NB4 (cell line): ENCODE data around the gene SLC66A2.
A peak's percentile ranks its signal among the peaks of the same experiment; 100 is the strongest.

ENCODE experiments used
- DNase-seq: peaks from one replicate; pipeline ENCODE4 v3.0.0; 2010; ENCODE audit warnings: low read depth
- H3K4me3 ChIP-seq: one replicate; pipeline ENCODE4 v1.5.1; 2011; ENCODE audit warnings: mild to moderate bottlenecking, low read depth, low read length, moderate library complexity
- MYC ChIP-seq: IDR thresholded peaks from 2 replicates; pipeline ENCODE4 v1.6.1; 2011; ENCODE audit warnings: low read depth, low read length
- POLR2A ChIP-seq: IDR thresholded peaks from 2 replicates; pipeline ENCODE4 v1.6.1; 2011; ENCODE audit warnings: mild to moderate bottlenecking; ENCODE audit not compliant: insufficient read length; ENCODE audit errors: extremely low read depth
- TF ChIP-seq, protein P1 (sequence below): IDR thresholded peaks from one replicate; pipeline ENCODE4 v1.5.1; 2012; ENCODE audit warnings: low read depth, low read length
- TF ChIP-seq, protein P2 (sequence below): IDR thresholded peaks from 2 replicates; pipeline ENCODE4 v1.6.1; 2011; ENCODE audit warnings: low read depth, low read length

SLC66A2 gene

DNA sequence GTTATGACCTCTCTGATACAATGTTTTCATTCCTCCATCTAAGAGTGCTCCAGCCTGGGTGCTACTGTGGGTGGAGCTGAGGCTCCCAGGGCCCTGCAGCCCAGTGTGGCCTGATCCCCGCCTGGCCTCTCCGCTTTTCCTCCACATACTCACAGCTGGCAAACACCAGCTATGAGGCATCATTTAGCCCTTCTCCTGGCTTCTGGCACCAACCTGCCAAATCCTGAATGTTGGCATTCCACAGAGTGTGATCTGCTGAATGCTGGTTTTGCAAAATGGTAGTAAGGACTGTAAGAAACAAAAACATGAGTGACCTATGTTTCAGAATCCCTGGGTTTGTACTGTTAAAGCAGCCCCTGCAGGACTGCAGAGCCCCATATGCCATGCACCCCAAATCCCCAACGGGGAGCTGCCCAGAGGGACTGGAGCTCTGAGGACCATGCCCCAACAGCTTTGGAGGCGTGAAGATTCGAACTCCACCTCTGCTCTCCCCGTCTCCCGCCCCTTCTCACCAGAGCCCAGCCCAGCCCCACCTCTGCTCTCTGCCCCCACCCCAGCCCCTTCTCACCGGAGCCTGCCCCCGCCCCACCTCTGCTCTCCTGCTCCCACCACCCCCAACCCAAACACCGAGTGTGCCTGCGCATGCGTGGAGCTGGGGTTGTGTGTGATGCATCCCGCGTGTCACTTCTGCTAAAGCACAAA is 4.2 kb downstream of the SLC66A2 start:
- DNase-seq, result no peak
- TF ChIP-seq POLR2A, result no peak
- TF ChIP-seq MYC, result no peak
- TF ChIP-seq, protein P1, sequence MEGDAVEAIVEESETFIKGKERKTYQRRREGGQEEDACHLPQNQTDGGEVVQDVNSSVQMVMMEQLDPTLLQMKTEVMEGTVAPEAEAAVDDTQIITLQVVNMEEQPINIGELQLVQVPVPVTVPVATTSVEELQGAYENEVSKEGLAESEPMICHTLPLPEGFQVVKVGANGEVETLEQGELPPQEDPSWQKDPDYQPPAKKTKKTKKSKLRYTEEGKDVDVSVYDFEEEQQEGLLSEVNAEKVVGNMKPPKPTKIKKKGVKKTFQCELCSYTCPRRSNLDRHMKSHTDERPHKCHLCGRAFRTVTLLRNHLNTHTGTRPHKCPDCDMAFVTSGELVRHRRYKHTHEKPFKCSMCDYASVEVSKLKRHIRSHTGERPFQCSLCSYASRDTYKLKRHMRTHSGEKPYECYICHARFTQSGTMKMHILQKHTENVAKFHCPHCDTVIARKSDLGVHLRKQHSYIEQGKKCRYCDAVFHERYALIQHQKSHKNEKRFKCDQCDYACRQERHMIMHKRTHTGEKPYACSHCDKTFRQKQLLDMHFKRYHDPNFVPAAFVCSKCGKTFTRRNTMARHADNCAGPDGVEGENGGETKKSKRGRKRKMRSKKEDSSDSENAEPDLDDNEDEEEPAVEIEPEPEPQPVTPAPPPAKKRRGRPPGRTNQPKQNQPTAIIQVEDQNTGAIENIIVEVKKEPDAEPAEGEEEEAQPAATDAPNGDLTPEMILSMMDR, result no peak
- TF ChIP-seq, protein P2, sequence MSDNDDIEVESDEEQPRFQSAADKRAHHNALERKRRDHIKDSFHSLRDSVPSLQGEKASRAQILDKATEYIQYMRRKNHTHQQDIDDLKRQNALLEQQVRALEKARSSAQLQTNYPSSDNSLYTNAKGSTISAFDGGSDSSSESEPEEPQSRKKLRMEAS, result no peak
- no peak overlapping the region for H3K4me3 ChIP-seq

DNA sequence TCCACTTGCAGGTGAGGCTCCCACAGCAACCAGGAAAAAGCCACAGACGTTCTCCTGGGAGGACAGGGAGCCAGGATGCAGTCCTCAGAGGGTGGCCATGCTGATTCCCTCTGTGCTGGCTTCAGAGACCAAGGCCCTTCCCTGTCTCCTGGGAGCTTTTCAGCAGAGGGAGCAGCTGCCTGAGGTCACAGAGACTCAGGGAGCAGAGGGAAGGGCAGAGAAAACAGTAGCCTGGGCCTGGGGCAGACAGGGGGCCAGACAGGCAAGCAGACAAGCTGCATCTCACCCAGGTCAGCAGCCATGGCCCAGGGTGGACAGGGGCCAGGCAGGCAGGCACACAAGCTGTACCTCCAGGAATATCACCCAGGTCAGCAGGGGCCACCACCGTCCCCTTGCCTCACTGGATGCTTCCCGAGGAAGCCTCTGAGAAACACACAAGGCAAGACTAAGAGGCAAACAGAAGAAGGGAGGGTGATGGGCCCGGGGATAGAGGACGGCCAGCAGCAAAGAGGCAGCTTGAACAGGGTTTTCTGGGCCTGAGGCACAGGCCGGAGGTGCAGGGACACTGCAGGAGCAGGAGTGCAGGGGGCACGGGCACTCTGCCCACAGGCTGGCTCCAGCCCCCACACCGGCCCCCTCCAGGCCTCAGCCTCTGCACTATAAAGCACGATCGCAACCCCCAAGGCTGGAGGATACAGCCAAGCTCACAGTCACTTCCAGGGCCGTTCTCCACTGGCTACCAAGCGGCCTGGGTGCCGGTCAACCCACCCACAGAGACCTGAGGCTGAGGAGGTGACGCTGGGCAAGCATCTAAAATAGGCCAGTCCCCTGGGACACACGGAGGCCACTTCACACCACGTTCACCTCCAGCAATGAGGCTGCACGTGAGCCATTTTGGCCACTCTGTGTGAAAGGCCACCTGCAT is 6.1 kb downstream of the SLC66A2 start:
- DNase-seq, result no peak
- TF ChIP-seq, protein P2, result no peak
- TF ChIP-seq, protein P1, result peak; percentile 1
- no peak overlapping the region for H3K4me3 ChIP-seq

- no peak for TF ChIP-seq POLR2A
- TF ChIP-seq, protein P1, result no peak
- no peak for TF ChIP-seq MYC
- TF ChIP-seq, protein P2, result no peak
- H3K4me3 ChIP-seq, result no peak overlapping the region
Observed at GRCh38 chr18:79944746-79945117, 6.7 kb downstream of the SLC66A2 start.

GRCh38 chr18:79944126-79944731 is 7.2 kb downstream of the SLC66A2 start:
- H3K4me3 ChIP-seq, result no peak overlapping the region
- TF ChIP-seq, protein P1, result no peak
- TF ChIP-seq MYC (no peak; the same call in 1 of the 2 replicates), POLR2A (no peak)
- TF ChIP-seq, protein P2, result no peak; the same call in 1 of the 2 replicates
- peak; percentile 97 for DNase-seq

More at GRCh38 chr18:79944746-79945117, 6.7 kb downstream of the SLC66A2 start:
- no peak for DNase-seq

- no peak overlapping the region for H3K4me3 ChIP-seq
- TF ChIP-seq, protein P2, result no peak
- TF ChIP-seq MYC, result no peak
- TF ChIP-seq, protein P1, result no peak
- no peak for TF ChIP-seq POLR2A
- DNase-seq, result no peak
Observed at GRCh38 chr18:79943608-79944125, 7.8 kb downstream of the SLC66A2 start.
